Natural killer cell (primary cell): ENCODE measurements around the gene MAGED1. TPM values are rescaled to one million over a fixed set of nuclear protein-coding genes. Genes with fewer than 3 reads are reported as not detected.

Source experiments
- ATAC-seq, 3 donors: fragments of 150-1000 bp in 2 of 3; fragments of 200-7000 bp in 1 of 3; cut with Tn5 transposase; 1 replicate in 1 of 3; 2 replicates in 2 of 3; pipeline ENCODE4 v1.10.0; 2021; ENCODE audit warnings: mild to moderate bottlenecking in 2 of 3, moderate library complexity in 2 of 3
- DNase-seq, 2 donors: peaks; one replicate each; pipeline versions ENCODE4 v3.0.0 to v3.0.0-alpha.2; 2013 to 2021; ENCODE audit warnings: mixed read lengths in 1 of 2
- H3K27ac ChIP-seq: one replicate; pipeline ENCODE4 v1.5.1; 2013; ENCODE audit warnings: mild to moderate bottlenecking, low read length
- H3K27me3 ChIP-seq: one replicate; pipeline ENCODE4 v1.6.1; 2013; ENCODE audit warnings: low read length; ENCODE audit not compliant: control insufficient read depth, insufficient read depth
- H3K36me3 ChIP-seq: one replicate; pipeline ENCODE4 v1.6.1; 2013; ENCODE audit warnings: low read length; ENCODE audit not compliant: control insufficient read depth, insufficient read depth
- H3K4me1 ChIP-seq: one replicate; pipeline ENCODE4 v1.6.1; 2013; ENCODE audit warnings: low read length; ENCODE audit not compliant: control insufficient read depth, insufficient read depth
- H3K4me3 ChIP-seq: one replicate; pipeline ENCODE4 v1.5.1; 2013; ENCODE audit warnings: low read length
- H3K9me3 ChIP-seq: one replicate; pipeline ENCODE4 v1.6.1; 2013; ENCODE audit warnings: low read length; ENCODE audit not compliant: control insufficient read depth, insufficient read depth
- H3K27ac Mint-ChIP-seq, 2 donors: one replicate each; pipeline ENCODE4 v1.8.0; 2022; ENCODE audit warnings: mild to moderate bottlenecking in 2 of 2, mixed read lengths in 2 of 2, moderate library complexity in 1 of 2
- H3K27me3 Mint-ChIP-seq, 2 donors: one replicate each; pipeline ENCODE4 v1.8.0; 2022; ENCODE audit warnings: low read depth in 2 of 2, mixed read lengths in 2 of 2
- H3K36me3 Mint-ChIP-seq: one replicate; pipeline ENCODE4 v1.8.0; 2022; ENCODE audit warnings: mixed read lengths
- H3K4me1 Mint-ChIP-seq, 2 donors: one replicate each; pipeline ENCODE4 v1.8.0; 2022; ENCODE audit warnings: mixed read lengths in 2 of 2
- H3K4me3 Mint-ChIP-seq: one replicate; pipeline ENCODE4 v1.8.0; 2022; ENCODE audit warnings: mild to moderate bottlenecking, moderate library complexity, mixed read lengths
- H3K9me3 Mint-ChIP-seq, 2 donors: one replicate each; pipeline ENCODE4 v1.8.0; 2022; ENCODE audit warnings: mixed read lengths in 2 of 2
- CTCF ChIP-seq: fragments of 200-600 bp; IDR thresholded peaks from one replicate; pipeline ENCODE4 v1.8.0; 2022; ENCODE audit warnings: antibody characterized with exemption
- WGBS: methylation state at CpG from one replicate; pipeline ENCODE4 v1.1.7; 2013; ENCODE audit warnings: missing lambda C conversion rate; ENCODE audit not compliant: insufficient coverage; 5-methylcytosine and 5-hydroxymethylcytosine counted together
- intact Hi-C: fragments of 100-400 bp; cut with micrococcal nuclease; formaldehyde crosslinking; loops from one replicate; pipeline ENCODE4 v1.14.2; 2022
- total RNA-seq, 4 donors: library from RNA; stranded (reverse); fragments of 120-200 nt in 1 of 4; gene quantifications; one replicate each; pipeline versions ENCODE4 v1.2.3 to v1.2.4, GENCODE V29; 2013 to 2022

Gene MAGED1
- 10 to 100 TPM; 36.8 to 39.0 (median 37.0) TPM for total RNA-seq
- 20.3 TPM for total RNA-seq (2013)

GRCh38 chrX:51892921-51893745 is at the start of gene MAGED1:
Gene MAGED1 (plus strand): TSS chrX:51893623. CDS start chrX:51894305, 682 bp downstream.
- Mint-ChIP-seq H3K36me3 (no peaks in the 10 kb centered on the region), H3K27ac (peak within 1 kb of the TSS; percentile 43 to 86)

GRCh38 chrX:51847463-51847862 is 46.0 kb upstream of the MAGED1 start:
- H3K9me3 ChIP-seq = no peaks in the 10 kb centered on the region
- no peaks in the 10 kb centered on the region for H3K27me3 Mint-ChIP-seq
- no peak overlapping the region for H3K27ac ChIP-seq
- no peak for TF ChIP-seq CTCF
- no peak overlapping the region for H3K4me3 Mint-ChIP-seq
- intact Hi-C loops = no loop called here
- no peaks in the 10 kb centered on the region for H3K36me3 Mint-ChIP-seq
- ATAC-seq (no peak), DNase-seq (no peak)
- H3K4me1 ChIP-seq = no peaks in the 10 kb centered on the region
- no peaks in the 10 kb centered on the region for H3K36me3 ChIP-seq
- no peaks in the 10 kb centered on the region for H3K27me3 ChIP-seq
- peak overlapping the region in 1 of 2 donors; percentile 49 for H3K27ac Mint-ChIP-seq
- peaks cover 7 to 28% of the 10 kb centered on the region in 2 donors for H3K4me1 Mint-ChIP-seq
- 100% methylated on average over 1 of the region's 3 CpGs for WGBS
- no peak overlapping the region for H3K4me3 ChIP-seq
- H3K9me3 Mint-ChIP-seq = no peaks in the 10 kb centered on the region

More at GRCh38 chrX:51892921-51893745, at the start of gene MAGED1:
- Histone ChIP-seq H3K4me1 (peaks cover 33% of the 10 kb centered on the region), H3K27ac (peak within 1 kb of the TSS; percentile 41), H3K4me3 (peak within 1 kb of the TSS; percentile 50), H3K9me3 (no peaks in the 10 kb centered on the region), H3K36me3 (peaks cover 5% of the 10 kb centered on the region), H3K27me3 (no peaks in the 10 kb centered on the region)
- Mint-ChIP-seq H3K4me3 (peak within 1 kb of the TSS; percentile 92), H3K9me3 (no peaks in the 10 kb centered on the region), H3K27me3 (no peaks in the 10 kb centered on the region), H3K4me1 (peaks cover 0 to 24% of the 10 kb centered on the region in 2 donors)
- no peak for TF ChIP-seq CTCF
- intact Hi-C loops = no loop called here
- DNase-seq = peak; percentile 39 to 85
- ATAC-seq = peak; percentile 83 to 86 (median 84)
- under 1% methylated on average over 29 of the region's 35 CpGs for WGBS

GRCh38 chrX:51851507-51852085 is 41.8 kb upstream of the MAGED1 start:
- Histone ChIP-seq H3K27ac (no peak overlapping the region), H3K4me1 (no peaks in the 10 kb centered on the region), H3K27me3 (no peaks in the 10 kb centered on the region), H3K9me3 (no peaks in the 10 kb centered on the region), H3K4me3 (no peak overlapping the region), H3K36me3 (peaks cover 3% of the 10 kb centered on the region)
- Mint-ChIP-seq H3K27ac (peak overlapping the region in 1 of 2 donors; percentile 36), H3K4me1 (peaks cover 7 to 20% of the 10 kb centered on the region in 2 donors), H3K4me3 (no peak overlapping the region), H3K27me3 (peaks cover 0 to 11% of the 10 kb centered on the region in 2 donors), H3K36me3 (peaks cover 5% of the 10 kb centered on the region), H3K9me3 (peaks cover 0 to 2% of the 10 kb centered on the region in 2 donors)
- intact Hi-C loops = no loop called here
- no peak for DNase-seq
- no peak for ATAC-seq
- TF ChIP-seq CTCF = no peak
- WGBS = 83% methylated on average over 2 of the region's 3 CpGs
